ENCODE data around the gene NLGN1.

- TF ChIP-seq MZF1 (CRISPR knock-in tag; IDR thresholded peaks at IDR 0.05; ENCODE audit: borderline replicate concordance), result no peak
- TF ChIP-seq, protein P1, sequence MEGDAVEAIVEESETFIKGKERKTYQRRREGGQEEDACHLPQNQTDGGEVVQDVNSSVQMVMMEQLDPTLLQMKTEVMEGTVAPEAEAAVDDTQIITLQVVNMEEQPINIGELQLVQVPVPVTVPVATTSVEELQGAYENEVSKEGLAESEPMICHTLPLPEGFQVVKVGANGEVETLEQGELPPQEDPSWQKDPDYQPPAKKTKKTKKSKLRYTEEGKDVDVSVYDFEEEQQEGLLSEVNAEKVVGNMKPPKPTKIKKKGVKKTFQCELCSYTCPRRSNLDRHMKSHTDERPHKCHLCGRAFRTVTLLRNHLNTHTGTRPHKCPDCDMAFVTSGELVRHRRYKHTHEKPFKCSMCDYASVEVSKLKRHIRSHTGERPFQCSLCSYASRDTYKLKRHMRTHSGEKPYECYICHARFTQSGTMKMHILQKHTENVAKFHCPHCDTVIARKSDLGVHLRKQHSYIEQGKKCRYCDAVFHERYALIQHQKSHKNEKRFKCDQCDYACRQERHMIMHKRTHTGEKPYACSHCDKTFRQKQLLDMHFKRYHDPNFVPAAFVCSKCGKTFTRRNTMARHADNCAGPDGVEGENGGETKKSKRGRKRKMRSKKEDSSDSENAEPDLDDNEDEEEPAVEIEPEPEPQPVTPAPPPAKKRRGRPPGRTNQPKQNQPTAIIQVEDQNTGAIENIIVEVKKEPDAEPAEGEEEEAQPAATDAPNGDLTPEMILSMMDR (CRISPR knock-in tag; IDR thresholded peaks at IDR 0.05), result no peak
- TF ChIP-seq MTF1 (CRISPR knock-in tag; IDR thresholded peaks at IDR 0.05), result no peak
- TF ChIP-seq NR1H2 (CRISPR knock-in tag; IDR thresholded peaks at IDR 0.05; ENCODE audit: borderline replicate concordance, low read depth), result no peak
- no peak for TF ChIP-seq ZNF510 (CRISPR knock-in tag; IDR thresholded peaks at IDR 0.05; ENCODE audit: low read depth)
- TF ChIP-seq, protein P2, sequence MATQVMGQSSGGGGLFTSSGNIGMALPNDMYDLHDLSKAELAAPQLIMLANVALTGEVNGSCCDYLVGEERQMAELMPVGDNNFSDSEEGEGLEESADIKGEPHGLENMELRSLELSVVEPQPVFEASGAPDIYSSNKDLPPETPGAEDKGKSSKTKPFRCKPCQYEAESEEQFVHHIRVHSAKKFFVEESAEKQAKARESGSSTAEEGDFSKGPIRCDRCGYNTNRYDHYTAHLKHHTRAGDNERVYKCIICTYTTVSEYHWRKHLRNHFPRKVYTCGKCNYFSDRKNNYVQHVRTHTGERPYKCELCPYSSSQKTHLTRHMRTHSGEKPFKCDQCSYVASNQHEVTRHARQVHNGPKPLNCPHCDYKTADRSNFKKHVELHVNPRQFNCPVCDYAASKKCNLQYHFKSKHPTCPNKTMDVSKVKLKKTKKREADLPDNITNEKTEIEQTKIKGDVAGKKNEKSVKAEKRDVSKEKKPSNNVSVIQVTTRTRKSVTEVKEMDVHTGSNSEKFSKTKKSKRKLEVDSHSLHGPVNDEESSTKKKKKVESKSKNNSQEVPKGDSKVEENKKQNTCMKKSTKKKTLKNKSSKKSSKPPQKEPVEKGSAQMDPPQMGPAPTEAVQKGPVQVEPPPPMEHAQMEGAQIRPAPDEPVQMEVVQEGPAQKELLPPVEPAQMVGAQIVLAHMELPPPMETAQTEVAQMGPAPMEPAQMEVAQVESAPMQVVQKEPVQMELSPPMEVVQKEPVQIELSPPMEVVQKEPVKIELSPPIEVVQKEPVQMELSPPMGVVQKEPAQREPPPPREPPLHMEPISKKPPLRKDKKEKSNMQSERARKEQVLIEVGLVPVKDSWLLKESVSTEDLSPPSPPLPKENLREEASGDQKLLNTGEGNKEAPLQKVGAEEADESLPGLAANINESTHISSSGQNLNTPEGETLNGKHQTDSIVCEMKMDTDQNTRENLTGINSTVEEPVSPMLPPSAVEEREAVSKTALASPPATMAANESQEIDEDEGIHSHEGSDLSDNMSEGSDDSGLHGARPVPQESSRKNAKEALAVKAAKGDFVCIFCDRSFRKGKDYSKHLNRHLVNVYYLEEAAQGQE (IDR thresholded peaks at IDR 0.05; ENCODE audit: borderline replicate concordance in 1 of 2, low read depth in 1 of 2, low read length in 2 of 2), result no peak
Measured at GRCh38 chr3:173719585-173719984, 322.0 kb downstream of the NLGN1 start.
